Keratinocyte (primary cell): Measurements from ENCODE around the gene ACTN2. TPM values are rescaled to one million over a fixed set of nuclear protein-coding genes. Genes with fewer than 3 reads are reported as not detected.

Source experiments
- DNase-seq: peaks from one replicate; pipeline ENCODE4 v3.0.0-alpha.2; 2011; ENCODE audit warnings: low read depth, missing footprints, low spot score
- FAIRE-seq: peaks from 2 replicates; lab custom pipeline; 2011; peaks lifted over from hg19 to GRCh38; lab: Jason Lieb, UNC
- H2AFZ ChIP-seq: 2 replicates; pipeline ENCODE4 v1.6.0; 2012; ENCODE audit warnings: low read length, control low read depth, inconsistent platforms; ENCODE audit not compliant: control insufficient read depth
- H3K27ac ChIP-seq: 2 replicates; pipeline ENCODE4 v1.5.1; 2011; ENCODE audit warnings: low read length; ENCODE audit not compliant: control insufficient read depth, insufficient read depth
- H3K27me3 ChIP-seq: 3 replicates; pipeline ENCODE4 v1.6.0; 2011; ENCODE audit warnings: low read length; ENCODE audit not compliant: control insufficient read depth, insufficient read depth; ENCODE audit errors: extremely low read depth
- H3K36me3 ChIP-seq, 2 experiments: 2 replicates in 1 of 2; 3 replicates in 1 of 2; pipeline ENCODE4 v1.5.1; 2011; ENCODE audit warnings: low read length in 2 of 2, mild to moderate bottlenecking in 1 of 2; ENCODE audit not compliant: control insufficient read depth in 2 of 2, insufficient read depth in 2 of 2; ENCODE audit errors: extremely low read depth in 1 of 2
- H3K4me1 ChIP-seq: 3 replicates; pipeline ENCODE4 v1.5.1; 2011; ENCODE audit warnings: low read length; ENCODE audit not compliant: control insufficient read depth, insufficient read depth; ENCODE audit errors: extremely low read depth
- H3K4me2 ChIP-seq: 3 replicates; pipeline ENCODE4 v1.6.0; 2011; ENCODE audit warnings: low read depth, low read length; ENCODE audit not compliant: control insufficient read depth, insufficient read depth; ENCODE audit errors: extremely low read depth
- H3K4me3 ChIP-seq, 3 experiments: fragments of 200-600 bp in 1 of 3; sonication (generic) in 1 of 3; 2 replicates in 2 of 3; 3 replicates in 1 of 3; pipeline ENCODE4 v1.5.1; 2011 to 2016; ENCODE audit warnings: low read length in 3 of 3, mild to moderate bottlenecking in 3 of 3, control low read depth in 2 of 3, inconsistent platforms in 1 of 3, low read depth in 1 of 3, mixed read lengths in 1 of 3, mixed run types in 1 of 3, moderate library complexity in 1 of 3; ENCODE audit not compliant: control insufficient read depth in 2 of 3, insufficient read depth in 2 of 3; ENCODE audit errors: extremely low read depth in 1 of 3
- H3K79me2 ChIP-seq: 2 replicates; pipeline ENCODE4 v1.6.0; 2012; ENCODE audit warnings: low read length; ENCODE audit not compliant: control insufficient read depth, insufficient read depth
- H3K9ac ChIP-seq: 3 replicates; pipeline ENCODE4 v1.6.0; 2011; ENCODE audit warnings: low read length; ENCODE audit not compliant: control insufficient read depth, insufficient read depth; ENCODE audit errors: extremely low read depth
- H3K9me1 ChIP-seq: 3 replicates; pipeline ENCODE4 v1.6.0; 2011; ENCODE audit warnings: low read length; ENCODE audit not compliant: control insufficient read depth, insufficient read depth; ENCODE audit errors: extremely low read depth
- H3K9me3 ChIP-seq: 2 replicates; pipeline ENCODE4 v1.5.1; 2012; ENCODE audit warnings: low read depth, low read length; ENCODE audit not compliant: control insufficient read depth
- H4K20me1 ChIP-seq: 3 replicates; pipeline ENCODE4 v1.6.0; 2011; ENCODE audit warnings: low read length; ENCODE audit not compliant: control insufficient read depth, insufficient read depth; ENCODE audit errors: extremely low read depth
- EZH2 ChIP-seq: IDR thresholded peaks from one replicate; pipeline ENCODE4 v1.6.1; 2012; ENCODE audit warnings: inconsistent platforms, mild to moderate bottlenecking, low read length, moderate library complexity
- dilution Hi-C: fragments of 300-500 bp; cut with MboI; formaldehyde crosslinking; loops from one replicate; pipeline ENCODE4 v1.7.0; 2020; ENCODE audit warnings: low sequenced_read_pairs; ENCODE audit not compliant: extremely low pct_ligation_motif_present
- polyA plus RNA-seq, 5 experiments: library from polyadenylated mRNA; depleted of rRNA in 3 of 5; stranded (reverse) in 3 of 5; stranded (forward) in 1 of 5; unstranded in 1 of 5; fragments of >200 nt; gene quantifications; 1 replicate in 1 of 5; 2 replicates in 3 of 5; 3 replicates in 1 of 5; pipeline versions ENCODE4 v1.2.1 to v1.2.3, GENCODE V29; 2011 to 2012; ENCODE audit warnings: missing spikeins in 2 of 5, low read depth in 1 of 5, low replicate concordance in 1 of 5
- TF ChIP-seq, protein P1 (sequence below), 3 experiments: IDR thresholded peaks in 1 of 3; conservative IDR thresholded peaks in 1 of 3; optimal IDR thresholded peaks in 1 of 3; 2 replicates in 2 of 3; 3 replicates in 1 of 3; pipeline versions ENCODE3 to v1.5.1; 2011; ENCODE audit warnings: low read length in 3 of 3, mild to moderate bottlenecking in 3 of 3, moderate library complexity in 2 of 3, control low read depth in 1 of 3, inconsistent platforms in 1 of 3; ENCODE audit not compliant: insufficient read depth in 2 of 3; ENCODE audit errors: extremely low read depth in 1 of 3

Gene ACTN2
- polyA plus RNA-seq, 1 donor (not counting 4 experiments of a cell fraction or from before 2014, with no cell fraction given): not detected

DNA sequence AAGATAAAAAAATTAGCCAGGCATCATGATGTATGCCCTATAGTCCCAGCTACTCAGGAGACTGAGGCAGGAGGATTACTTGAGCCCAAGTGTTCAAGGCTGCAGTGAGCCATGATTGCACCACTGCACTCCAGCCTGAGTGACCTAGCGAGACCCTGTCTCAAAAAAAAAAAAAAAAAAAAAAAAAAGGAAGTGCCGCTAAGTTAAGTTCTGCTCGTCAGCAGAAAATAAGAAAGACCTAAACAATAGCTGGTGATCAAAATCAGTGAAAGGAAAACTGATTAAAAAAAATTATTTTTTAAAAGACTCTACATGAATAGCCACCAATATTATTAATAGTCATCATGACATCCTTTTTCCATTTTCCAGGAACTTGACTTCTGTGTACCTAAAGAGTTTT lies 64.6 kb downstream of the ACTN2 start:
- no peak for FAIRE-seq
- H3K27me3 ChIP-seq: no peaks in the 10 kb centered on the region
- TF ChIP-seq, protein P1, sequence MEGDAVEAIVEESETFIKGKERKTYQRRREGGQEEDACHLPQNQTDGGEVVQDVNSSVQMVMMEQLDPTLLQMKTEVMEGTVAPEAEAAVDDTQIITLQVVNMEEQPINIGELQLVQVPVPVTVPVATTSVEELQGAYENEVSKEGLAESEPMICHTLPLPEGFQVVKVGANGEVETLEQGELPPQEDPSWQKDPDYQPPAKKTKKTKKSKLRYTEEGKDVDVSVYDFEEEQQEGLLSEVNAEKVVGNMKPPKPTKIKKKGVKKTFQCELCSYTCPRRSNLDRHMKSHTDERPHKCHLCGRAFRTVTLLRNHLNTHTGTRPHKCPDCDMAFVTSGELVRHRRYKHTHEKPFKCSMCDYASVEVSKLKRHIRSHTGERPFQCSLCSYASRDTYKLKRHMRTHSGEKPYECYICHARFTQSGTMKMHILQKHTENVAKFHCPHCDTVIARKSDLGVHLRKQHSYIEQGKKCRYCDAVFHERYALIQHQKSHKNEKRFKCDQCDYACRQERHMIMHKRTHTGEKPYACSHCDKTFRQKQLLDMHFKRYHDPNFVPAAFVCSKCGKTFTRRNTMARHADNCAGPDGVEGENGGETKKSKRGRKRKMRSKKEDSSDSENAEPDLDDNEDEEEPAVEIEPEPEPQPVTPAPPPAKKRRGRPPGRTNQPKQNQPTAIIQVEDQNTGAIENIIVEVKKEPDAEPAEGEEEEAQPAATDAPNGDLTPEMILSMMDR (optimal IDR thresholded peaks at IDR 0.05 in 1 of 3, IDR thresholded peaks at IDR 0.05 in 1 of 3, conservative IDR thresholded peaks at IDR 0.05 in 1 of 3; ENCODE audit: extremely low read depth in 1 of 3, insufficient read depth in 2 of 3, low read length in 3 of 3): no peak

DNA sequence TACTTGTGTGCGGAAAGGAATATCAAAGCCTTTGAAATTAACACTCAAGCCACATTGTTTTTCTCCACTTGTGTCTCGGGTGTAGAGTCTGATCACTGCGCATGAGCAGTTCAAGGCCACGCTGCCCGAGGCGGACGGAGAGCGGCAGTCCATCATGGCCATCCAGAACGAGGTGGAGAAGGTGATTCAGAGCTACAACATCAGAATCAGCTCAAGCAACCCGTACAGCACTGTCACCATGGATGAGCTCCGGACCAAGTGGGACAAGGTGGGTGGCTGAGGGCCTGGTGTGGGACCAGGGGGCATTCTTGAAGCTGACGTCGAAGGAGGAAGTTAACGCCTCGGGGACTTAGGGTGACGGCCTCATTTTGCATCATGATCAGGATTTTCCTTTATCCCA lies 65.1 kb downstream of the ACTN2 start:
- no peak overlapping the region for H3K27ac ChIP-seq
- TF ChIP-seq, protein P1 (optimal IDR thresholded peaks at IDR 0.05 in 1 of 3, IDR thresholded peaks at IDR 0.05 in 1 of 3, conservative IDR thresholded peaks at IDR 0.05 in 1 of 3; ENCODE audit: extremely low read depth in 1 of 3, insufficient read depth in 2 of 3, low read length in 3 of 3): no peak
- TF ChIP-seq EZH2: no peak
- H3K27me3 ChIP-seq: no peaks in the 10 kb centered on the region
- dilution Hi-C loops: no loop called here
- H3K9me1 ChIP-seq: no peaks in the 10 kb centered on the region
- DNase-seq: no peak
- no peak overlapping the region for H2AFZ ChIP-seq
- H4K20me1 ChIP-seq: no peaks in the 10 kb centered on the region
- H3K4me1 ChIP-seq: no peaks in the 10 kb centered on the region
- no peak overlapping the region for H3K4me2 ChIP-seq
- H3K36me3 ChIP-seq: no peaks in the 10 kb centered on the region
- no peak for FAIRE-seq
- H3K9ac ChIP-seq: no peak overlapping the region
- no peak overlapping the region for H3K4me3 ChIP-seq
- H3K79me2 ChIP-seq: no peaks in the 10 kb centered on the region
- no peaks in the 10 kb centered on the region for H3K9me3 ChIP-seq

More for the DNA sequence above, 64.6 kb downstream of the ACTN2 start:
- Histone ChIP-seq H4K20me1 (no peaks in the 10 kb centered on the region), H2AFZ (no peak overlapping the region), H3K27ac (no peak overlapping the region), H3K4me3 (no peak overlapping the region), H3K9me3 (no peaks in the 10 kb centered on the region), H3K36me3 (no peaks in the 10 kb centered on the region), H3K9me1 (no peaks in the 10 kb centered on the region), H3K9ac (no peak overlapping the region), H3K4me1 (no peaks in the 10 kb centered on the region), H3K79me2 (no peaks in the 10 kb centered on the region), H3K4me2 (no peak overlapping the region)
- dilution Hi-C loops: no loop called here
- DNase-seq: no peak
